Pons (tissue), 1 donor: ENCODE measurements around the gene S100A4.

Source experiments
- DNase-seq: peaks from one replicate; pipeline ENCODE4 v3.0.0-alpha.2; 2016; ENCODE audit warnings: low spot score

S100A4 gene

DNA sequence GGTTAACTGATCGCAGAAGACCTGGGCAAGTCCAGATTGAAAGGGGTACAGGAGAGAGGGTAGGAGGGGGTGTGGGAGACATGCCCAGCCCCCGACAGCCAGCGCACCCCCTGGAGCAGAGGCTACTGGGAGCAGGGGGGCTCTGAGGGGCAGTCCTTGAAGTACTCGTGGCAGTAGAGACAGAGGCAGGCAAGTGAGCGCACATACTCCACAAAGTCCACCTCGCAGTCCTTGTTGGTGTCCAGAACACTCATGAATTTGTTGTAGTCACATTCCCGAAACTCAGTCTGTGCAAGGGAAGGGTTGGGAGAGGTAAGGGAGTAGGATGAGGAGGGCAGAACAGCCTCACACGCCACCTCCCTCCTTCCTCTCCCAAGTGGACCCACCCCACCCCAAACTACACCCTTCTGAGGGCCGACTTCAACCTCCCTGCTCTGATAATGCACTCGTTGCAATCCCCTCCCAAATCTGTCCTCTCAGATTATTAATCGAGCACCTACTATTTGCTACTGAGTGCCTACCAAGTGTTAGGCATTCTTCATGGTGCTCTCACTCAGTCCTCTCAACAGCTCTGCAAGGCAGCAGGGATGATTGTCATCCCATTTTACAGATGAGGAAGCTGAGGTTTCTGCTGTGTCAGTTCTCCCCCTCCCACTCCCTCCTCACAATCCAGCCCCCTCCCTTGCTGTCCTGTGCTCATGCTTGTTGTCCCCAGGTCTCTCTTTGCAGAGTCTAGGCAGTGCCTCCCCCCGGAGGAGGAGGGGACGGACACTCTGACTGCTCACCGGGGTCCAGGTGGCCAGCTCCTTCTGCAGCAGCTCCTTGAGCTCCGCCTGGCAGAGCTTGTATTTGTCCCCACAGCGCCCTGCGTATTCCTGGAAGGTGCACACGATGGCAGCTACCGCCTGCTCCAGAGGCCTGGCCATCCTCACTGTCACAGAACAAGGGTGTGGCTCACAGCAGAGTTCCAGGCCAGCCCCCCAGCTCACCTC is 2.2 kb upstream of the S100A4 start:
- DNase-seq = no peak

DNA sequence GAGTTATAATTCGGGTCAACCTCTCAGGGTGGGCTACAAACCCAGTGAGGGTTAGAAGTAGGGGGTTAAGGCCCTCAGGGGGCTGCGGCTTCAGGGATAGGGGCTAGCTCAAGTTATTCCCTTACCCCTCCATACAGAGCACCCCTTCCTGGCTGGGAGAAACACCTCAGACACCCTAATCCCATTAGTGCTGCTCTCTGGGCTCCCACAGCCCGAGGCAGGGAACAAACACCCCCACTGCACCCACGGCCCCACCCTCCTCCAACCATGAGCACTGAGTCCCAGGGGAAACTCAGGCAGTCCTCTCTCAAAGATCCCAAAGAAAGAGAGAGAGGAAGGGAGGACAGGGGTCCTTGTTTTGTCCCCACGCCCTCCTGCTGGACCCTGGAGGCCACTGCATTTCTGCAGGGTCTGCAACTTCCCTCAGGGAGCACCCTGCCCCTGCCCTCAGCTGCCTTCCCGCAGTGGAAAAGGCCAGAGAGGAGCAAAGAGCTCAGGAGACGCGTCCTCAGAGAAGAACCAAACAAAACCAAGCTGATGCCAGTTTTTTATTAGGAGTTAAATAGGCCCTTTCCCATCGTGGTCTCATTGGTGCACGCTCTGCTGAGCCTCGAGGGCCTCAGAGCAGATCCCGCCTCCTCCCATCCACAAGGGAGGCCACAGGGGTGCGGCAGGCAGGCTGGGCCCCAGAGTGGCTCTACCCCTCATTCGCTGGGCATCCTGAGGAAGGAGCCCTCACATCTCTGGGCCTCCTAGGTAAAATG is 1.4 kb upstream of the S100A4 start:
- no peak for DNase-seq

DNA sequence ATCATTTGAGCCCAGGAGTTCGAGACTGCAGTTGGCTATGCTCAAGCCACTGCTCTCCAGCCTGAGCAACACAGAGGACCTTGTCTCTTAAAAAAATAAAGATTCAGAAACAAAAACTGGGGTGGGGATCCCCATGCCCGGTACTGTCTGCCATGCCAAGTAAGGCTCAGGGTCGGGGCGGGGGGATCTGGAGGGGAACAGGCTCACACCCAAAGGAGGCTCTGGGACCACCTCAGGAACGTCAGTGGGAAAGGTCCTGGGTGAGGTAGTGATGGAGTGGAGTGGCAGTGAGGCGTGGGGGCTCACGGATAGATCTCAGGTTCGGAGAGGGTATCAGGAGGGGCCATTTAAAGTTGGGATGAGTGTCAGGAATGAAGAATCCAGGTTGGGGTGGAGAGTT is 765 bp upstream of the S100A4 start:
- no peak for DNase-seq

DNA sequence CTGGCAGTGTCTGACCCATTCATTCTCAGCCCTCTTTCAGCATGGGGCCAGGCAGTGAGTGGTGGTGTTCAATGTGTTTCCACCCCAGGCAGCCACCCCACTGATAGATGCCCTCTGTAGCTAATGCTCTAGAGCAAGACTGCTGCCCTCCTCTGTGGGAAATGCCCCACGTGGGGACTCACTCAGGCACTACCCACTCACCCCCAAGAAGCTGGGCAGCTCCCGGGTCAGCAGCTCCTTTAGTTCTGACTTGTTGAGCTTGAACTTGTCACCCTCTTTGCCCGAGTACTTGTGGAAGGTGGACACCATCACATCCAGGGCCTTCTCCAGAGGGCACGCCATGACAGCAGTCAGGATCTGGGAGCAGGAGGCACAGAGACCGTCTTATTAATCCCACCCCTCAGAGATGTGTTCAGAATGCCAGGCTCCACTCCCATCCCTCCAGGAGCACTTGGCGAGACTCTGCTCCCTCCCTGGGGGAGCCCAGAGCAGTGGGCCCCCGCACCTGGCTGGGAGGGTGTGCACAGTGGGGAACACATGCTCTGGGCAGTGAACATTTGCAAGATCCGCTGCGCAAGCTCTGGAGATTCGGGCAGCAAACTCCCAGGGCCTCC is 1.0 kb downstream of the S100A4 start:
- no peak for DNase-seq

DNA sequence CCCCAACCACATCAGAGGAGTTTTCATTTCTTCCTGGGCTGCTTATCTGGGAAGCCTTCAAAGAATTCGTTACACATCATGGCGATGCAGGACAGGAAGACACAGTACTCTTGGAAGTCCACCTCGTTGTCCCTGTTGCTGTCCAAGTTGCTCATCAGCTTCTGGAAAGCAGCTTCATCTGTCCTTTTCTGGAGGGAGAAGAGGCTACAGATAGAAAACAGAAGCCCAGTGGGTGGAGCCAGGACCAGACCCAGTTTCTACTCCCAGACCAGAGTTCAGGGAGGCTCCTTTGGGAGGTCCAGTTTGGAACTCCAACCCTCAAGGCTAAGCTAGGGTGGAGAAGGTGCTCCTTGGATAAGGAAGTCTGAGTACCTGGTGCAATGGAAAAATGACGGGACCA is 1.9 kb downstream of the S100A4 start:
- no peak for DNase-seq

DNA sequence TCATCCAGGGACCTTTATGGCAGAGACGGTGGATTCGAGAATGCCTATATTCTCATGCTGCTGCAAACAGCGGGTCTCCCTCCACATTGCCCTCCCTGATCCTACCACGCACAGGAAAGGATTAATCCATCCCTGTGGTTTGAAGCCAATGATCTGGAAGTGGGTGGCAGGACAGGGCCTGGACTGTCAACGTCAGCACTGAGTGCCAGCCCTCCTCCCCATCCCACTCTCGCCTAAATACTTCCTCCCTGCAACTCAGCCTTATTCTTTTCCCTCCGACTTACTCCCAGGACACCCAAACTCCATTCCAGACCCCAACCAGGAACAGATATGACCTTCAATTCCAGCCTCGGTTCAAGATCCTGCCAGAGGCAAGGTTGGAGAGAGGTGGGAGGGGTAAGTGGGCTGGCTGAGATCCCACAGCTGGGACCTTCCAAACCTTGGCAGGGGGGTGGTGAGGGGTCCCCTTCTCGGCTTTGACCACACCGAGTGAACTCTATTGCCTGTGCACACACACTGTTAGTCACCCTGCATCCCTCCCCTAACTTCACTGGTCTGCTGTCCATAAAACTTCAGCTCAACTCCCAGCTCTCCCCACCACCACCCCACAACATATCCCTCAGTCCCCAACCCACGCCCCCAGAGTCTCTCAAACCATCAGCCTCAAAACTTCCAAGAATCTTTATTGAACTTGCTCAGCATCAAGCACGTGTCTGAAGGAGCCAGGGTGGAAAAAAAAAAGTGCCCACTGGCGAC is 2.5 kb downstream of the S100A4 start:
- no peak for DNase-seq

DNA sequence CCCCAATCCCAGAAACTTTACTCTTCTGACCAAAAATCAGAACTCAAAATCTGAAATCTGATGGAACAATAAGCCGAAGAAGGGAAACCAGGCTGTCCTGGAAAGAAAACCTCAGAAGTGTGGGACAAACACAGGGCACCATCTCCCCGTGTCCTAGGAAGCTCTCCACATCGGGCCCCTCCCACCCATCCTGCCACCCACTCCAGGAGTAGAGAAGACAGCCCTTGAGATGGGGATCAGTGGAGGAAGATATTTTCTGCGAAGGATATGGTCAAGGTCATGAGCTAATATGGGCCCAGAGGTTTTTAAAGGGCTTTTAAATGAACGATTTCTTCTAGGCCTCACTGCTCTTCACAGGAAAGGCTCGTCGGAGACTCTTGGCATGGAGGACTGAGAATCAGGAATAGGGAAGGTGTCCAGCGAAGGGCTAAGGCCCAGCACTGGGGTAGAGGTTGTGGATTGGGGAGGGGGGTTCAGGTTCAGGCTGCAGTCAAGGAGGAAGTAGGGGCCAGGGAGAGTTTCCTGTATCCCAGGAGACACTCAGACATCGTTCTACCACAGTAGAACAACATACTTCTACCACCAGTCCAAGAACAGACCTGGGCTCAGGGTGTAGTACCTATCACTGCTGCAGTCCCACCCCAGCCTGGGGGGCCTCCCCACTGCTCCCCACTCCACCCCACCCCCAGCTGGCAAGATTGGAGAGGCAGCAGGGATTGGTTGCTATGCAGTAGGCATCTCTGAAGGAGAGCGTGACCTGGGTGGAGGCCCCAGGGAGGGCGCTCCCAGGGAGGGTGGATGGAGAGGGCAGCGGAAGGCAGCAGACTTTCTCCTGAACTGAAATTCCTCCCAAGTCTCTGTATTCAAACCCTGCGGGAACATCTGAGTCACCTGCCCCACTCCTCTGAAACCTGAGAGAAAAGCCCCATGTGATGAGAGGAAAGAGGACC is 3.7 kb downstream of the S100A4 start:
- no peak for DNase-seq

DNA sequence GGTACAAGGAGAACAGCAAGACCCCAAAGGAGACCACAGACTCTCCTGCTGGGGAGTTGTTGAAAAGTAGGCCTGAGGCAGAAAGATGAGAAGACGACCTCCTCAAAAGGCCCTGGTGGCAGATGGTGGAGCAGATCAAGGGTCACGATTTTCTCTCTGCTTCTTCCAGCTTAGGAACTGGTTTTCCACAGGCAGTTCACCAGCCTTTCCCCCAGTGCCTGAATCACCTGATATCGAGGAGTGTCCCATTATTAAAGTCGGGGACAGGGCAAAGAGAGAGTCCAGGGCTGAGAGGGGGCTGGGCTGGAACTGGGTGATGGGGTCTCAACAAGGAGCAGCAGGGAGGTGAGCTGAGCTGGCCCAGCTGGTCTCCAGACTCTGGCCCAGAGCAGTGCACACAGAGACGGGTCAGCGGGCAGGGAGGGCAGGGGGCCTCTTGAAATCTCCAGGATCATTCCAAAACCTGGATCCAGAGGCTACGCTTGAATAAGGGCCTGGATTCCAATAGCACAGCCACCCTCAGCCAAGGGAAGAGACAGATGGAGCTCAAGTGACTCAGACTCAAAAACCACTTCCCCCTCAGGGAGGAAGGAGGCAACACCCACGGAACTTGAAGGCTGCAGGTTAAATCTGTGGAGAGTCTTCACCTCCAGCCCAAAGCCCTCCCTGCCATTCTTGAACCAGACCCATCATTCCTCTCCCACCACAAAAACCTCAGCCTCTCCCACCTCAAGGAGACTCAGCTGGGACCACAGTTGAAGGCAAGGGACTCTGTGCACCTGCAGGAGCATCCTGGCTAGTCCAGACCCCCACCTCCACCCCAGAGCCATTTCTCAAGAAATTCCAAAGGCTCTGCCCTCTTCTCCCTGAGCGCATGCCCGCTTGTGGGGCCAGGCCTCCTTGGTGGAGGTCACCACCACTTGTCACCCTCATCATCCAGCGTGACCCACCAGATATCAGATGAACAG is 4.9 kb downstream of the S100A4 start, which contains the start of gene S100A5:
Gene S100A5, minus strand, starts transcription at position 541 of the 968 bp plus-strand sequence. CDS start 743 bp downstream, outside the sequence.
- DNase-seq = peak; percentile 28

DNA sequence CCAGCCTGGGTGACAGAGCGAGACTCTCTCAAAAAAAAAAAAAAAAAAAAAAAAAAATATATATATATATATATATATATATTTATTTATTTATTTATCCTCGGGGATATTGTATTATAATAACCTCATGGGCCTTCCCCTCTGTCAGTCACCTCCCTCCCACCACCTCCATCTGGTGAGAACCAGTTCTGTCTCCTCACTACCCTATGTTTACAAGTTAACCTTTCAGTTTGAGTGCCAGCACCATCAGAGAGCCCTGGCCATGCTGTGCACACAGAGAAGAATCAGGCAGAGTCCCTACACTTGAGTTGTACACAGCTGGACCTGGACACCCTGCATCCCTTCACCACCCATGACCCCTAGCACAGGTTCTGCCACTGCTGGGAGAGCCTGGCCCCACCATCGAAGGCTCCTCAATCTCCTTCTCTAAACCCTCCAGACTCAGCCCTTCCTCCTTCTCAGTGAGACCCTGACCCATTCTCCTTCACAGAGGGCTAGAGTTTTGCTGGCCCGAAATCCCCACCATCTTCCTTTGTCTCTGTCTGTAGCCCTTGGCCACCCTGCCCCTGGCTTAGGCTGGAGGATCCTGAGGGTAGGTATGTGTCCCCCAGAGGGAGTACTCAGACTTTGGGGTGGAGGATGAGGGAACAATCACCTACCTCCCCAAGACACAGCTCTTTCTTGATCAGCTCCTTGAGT is 6.1 kb downstream of the S100A4 start:
- DNase-seq = no peak

DNA sequence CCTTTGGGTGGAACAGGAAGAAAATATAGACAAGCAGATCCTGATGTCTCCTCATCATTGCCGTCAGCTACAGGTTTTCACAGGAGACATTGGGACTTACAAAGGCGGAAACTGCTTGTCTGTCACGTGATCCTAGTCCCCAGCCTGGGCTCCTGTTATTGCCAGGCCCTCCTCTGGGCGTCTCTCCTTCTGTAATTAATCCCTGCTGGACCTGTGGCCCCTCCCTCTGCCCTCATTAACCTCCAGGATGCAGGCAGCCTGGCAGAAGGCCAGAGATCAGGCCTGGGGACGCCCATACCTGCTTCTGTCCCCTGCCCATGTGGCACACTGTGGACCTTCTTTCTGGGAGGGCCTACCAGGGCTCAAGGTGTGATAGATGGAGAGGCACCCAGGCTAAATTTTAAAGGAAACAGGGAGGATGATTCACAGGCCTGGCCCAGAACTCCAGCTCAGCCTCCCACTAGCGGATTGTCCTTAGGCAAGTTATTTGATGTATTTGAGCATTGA is 7.2 kb downstream of the S100A4 start:
- no peak for DNase-seq

DNA sequence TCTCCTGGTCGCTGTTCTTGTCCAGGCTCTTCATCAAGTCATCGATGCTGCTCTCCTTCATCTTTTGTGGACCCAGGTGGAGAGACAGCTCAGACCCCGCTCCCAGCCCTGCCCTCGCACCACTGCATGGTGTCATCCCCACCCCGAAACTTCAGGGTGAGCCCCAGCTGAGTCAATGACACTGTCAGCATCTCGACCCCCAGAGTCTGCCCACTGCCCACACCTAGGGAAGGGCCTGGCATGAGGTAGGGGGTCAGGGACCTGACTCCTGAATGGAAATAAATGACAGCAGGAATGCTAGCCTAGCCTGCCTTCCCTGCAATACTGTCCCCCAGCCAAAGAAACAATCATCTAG is 8.3 kb downstream of the S100A4 start:
- no peak for DNase-seq

DNA sequence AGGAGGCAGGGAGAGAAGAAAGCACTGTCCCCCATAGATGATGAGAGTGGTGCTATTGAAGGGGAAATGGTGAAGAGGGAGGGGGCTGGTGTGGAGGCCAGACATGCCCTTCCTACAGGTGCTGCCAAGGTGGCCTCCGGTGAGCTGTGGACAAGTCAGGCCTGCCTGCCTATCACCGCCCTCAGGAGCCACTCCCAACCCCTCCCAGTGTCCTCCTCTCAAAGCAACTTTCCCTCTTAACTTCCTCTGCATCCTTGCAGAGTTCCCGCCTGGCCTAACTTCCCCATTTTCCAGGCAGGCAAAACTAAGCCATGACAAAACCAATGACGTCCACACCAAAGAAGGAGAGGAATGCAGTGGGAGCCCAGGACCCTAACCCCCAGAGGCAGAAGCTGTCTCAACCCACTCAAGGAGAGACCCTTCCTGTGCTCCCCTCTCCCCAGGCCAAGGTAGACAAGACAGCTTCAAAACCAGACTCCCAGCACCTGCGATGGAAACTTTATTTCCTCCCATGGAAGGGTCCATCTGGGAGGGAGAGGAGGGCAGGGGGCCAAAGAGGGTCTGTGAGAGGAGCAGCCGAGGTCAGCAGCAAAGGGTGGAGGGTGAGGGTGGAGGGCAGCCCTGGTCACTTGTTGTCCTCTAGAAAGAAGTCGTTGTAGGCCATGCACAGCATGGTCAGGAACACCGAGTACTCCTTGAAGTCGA is 8.8 kb downstream of the S100A4 start:
- no peak for DNase-seq

DNA sequence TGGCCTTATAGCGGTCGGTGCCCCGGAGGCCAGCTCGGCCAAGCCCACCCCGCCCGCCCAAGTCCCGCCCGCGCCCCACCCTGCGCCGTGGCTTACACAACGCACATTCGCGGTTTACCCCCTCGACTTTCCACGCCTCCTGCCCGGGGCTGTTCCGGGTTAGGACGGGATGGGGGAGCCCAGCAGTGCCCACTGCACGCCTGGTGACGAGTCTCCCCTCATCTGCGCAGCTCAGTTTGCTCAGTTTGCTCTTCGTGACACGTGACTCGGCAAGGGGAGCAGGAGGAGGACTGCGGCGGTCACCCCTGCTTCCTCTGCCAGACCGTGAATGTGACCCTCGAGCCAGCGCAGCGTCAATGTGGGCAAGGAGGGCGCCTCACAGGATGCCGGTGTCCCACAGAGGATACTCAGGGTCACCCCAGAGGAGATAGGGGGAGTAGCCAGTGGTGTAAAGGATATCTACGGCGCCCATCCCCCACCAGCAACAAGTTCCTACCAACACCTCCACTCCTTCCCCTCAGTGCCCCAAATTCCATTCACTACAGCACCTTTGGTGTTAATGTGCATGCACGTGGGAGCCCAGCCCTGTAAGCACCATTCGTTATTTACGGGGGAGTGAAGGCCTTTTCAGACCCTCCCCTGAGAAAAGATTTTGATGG is 9.5 kb downstream of the S100A4 start:
- DNase-seq = peak; percentile 65

DNA sequence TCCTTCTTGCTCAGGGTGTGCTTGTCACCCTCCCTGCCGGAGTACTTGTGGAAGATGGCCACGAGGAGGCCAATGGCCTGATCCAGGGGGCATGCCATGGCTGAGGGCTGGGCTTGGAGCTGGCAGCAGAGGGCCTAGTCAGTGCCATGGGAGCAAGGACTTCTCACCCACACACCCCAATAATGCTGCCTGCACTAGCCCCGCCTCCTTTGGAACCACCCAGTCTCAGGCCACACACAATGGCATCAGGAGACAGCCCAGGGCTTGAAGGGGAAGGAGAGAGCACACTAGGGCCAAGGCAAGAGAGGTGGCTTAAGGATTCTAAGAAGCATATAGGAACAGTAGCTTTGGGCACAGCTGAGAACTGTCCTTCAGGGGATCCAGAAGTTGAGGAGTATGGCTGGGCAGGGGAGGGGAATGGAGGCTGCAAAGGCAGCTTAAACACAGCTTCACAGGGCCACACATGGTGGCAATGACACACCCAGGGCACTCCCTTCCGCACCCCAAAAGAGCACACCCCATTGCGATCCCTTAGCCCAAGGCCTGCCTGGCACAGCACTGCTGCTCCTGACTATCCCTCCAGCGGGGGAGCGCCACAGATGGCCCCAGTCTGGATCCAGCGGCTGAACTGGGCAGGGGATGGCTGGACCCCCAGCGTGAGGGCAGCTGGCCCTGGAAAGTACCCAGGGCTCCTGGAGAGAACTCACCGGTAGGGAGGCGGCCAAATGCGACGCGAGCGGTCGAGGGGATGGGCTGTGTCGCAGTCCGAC is 10.2 kb downstream of the S100A4 start, which contains the start of gene S100A6:
Gene S100A6, minus strand, starts transcription at position 750 of the 770 bp plus-strand sequence. Its CDS starts 652 bp downstream, at position 98.
- DNase-seq = peak; percentile 48

DNA sequence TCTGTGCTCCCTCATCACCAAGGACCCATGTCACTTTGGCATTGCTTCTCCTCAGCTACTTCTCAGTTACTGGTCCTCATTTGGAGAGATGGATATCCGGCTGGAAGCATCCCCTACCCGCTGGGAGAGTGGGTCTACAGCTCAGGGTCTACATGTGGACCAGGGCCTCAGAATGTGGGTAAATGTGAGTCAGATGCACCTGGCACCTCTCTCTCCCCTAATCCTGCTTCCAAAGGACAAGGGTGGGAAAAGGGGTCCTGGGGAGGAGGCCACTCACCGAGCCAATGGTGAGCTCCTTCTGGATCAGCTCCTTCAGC is 10.7 kb downstream of the S100A4 start:
- no peak for DNase-seq

DNA sequence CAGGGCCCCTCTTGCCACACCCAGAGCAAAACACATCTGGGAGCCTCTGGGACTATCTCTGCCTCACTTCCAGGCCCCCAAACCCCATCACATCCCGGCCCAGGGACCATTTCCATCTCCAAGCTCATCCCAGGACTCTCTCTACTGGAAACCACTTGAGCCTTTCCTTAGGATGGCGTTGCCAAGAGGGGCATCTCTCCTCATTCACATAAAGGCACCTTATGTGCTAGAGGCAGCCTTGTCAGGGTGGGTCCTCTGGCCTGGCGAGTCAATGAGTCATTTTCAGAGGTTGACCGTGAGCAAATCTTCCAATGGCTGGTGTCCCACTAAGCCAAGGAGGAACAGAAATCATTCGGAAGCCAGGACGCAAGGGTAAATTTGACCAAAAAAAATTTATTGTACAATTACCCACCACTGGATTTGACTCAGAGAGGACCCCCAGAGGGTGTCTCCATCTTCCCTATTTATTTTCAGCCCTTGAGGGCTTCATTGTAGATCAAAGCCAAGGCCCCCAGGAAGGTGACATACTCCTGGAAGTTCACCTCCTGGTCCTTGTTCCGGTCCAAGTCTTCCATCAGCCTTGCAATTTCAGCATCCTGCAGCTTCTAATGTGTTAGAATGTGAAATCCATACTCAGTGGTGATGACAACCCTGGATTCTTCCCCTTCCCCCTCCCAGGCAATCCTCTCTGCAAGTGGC is 11.2 kb downstream of the S100A4 start:
- DNase-seq = no peak
